Gastroesophageal sphincter (tissue), 3 donors: Measurements from ENCODE around the gene LURAP1L.

Source experiments
- CTCF ChIP-seq, 4 experiments: fragments of 200-600 bp in 2 of 4; fragments of 450-650 bp in 2 of 4; sonication (generic) in 1 of 4; IDR thresholded peaks; one replicate each; pipeline ENCODE4 v1.5.1; 2017 to 2019; ENCODE audit warnings: antibody characterized with exemption in 4 of 4, mild to moderate bottlenecking in 2 of 4, moderate library complexity in 2 of 4
- EP300 ChIP-seq: sonication (generic); formaldehyde crosslinking; IDR thresholded peaks from one replicate; pipeline ENCODE4 v1.6.1; 2017; ENCODE audit warnings: antibody characterized with exemption, mild to moderate bottlenecking
- POLR2A ChIP-seq, 2 donors: fragments of 450-650 bp; IDR thresholded peaks; one replicate each; pipeline ENCODE4 v1.6.1; 2017; ENCODE audit warnings: antibody characterized with exemption in 2 of 2, mild to moderate bottlenecking in 2 of 2, moderate library complexity in 1 of 2
- POLR2AphosphoS5 ChIP-seq: sonication (generic); formaldehyde crosslinking; IDR thresholded peaks from one replicate; pipeline ENCODE4 v1.6.1; 2017; ENCODE audit warnings: antibody characterized with exemption

GRCh38 chr9:12730198-12730597 is 44.6 kb upstream of the LURAP1L start:
- TF ChIP-seq CTCF (IDR thresholded peaks at IDR 0.05) (no peak), POLR2AphosphoS5 (no peak), POLR2A (IDR thresholded peaks at IDR 0.05) (no peak), EP300 (no peak)
